Heart left ventricle (tissue), 16 donors: ENCODE measurements around the gene AGBL5. TPM values are rescaled to one million over a fixed set of nuclear protein-coding genes. Genes with fewer than 3 reads are reported as not detected.

ENCODE experiments used
- ATAC-seq, 4 donors: fragments of 200-7000 bp; cut with Tn5 transposase; one replicate each; pipeline ENCODE4 v1.9.1; 2020 to 2022; ENCODE audit warnings: moderate library complexity in 4 of 4, mild to moderate bottlenecking in 3 of 4, moderate number of reproducible peaks in 1 of 4
- DNase-seq, 5 donors: peaks; one replicate each; pipeline ENCODE4 v3.0.0-alpha.2; 2020
- H3K27ac ChIP-seq, 12 donors: fragments of 200-600 bp; sonication (generic) in 4 of 12; one replicate each; pipeline versions ENCODE4 v1.5.0 to v1.8.0; 2016 to 2022; ENCODE audit warnings: mild to moderate bottlenecking in 2 of 12
- H3K27me3 ChIP-seq, 9 donors: fragments of 200-600 bp; sonication (generic) in 2 of 9; one replicate each; pipeline versions ENCODE4 v1.5.1 to v1.8.0; 2016 to 2022; ENCODE audit warnings: mild to moderate bottlenecking in 3 of 9
- H3K36me3 ChIP-seq, 9 donors: fragments of 200-600 bp; sonication (generic) in 2 of 9; one replicate each; pipeline versions ENCODE4 v1.5.0 to v1.8.0; 2018 to 2022; ENCODE audit warnings: mild to moderate bottlenecking in 2 of 9
- H3K4me1 ChIP-seq, 12 donors: fragments of 200-600 bp; sonication (generic) in 4 of 12; one replicate each; pipeline versions ENCODE4 v1.5.0 to v1.8.0; 2016 to 2022; ENCODE audit warnings: mild to moderate bottlenecking in 3 of 12
- H3K4me3 ChIP-seq, 12 donors: fragments of 200-600 bp; sonication (generic) in 4 of 12; one replicate each; pipeline versions ENCODE4 v1.5.0 to v1.8.0; 2017 to 2022; ENCODE audit warnings: mild to moderate bottlenecking in 9 of 12, moderate library complexity in 4 of 12
- H3K9me3 ChIP-seq, 12 donors: fragments of 200-600 bp; sonication (generic) in 4 of 12; one replicate each; pipeline versions ENCODE4 v1.5.0 to v1.8.0; 2016 to 2022; ENCODE audit warnings: mild to moderate bottlenecking in 1 of 12
- POLR2A ChIP-seq, 2 donors: fragments of 450-650 bp; IDR thresholded peaks; one replicate each; pipeline ENCODE4 v1.6.1; 2017; ENCODE audit warnings: antibody characterized with exemption in 2 of 2, mild to moderate bottlenecking in 2 of 2, moderate library complexity in 2 of 2
- WGBS, 4 donors: extraction: QIAGEN DNeasy Blood & Tissue Kit in 2 of 4; methylation state at CpG; one replicate each; pipeline versions ENCODE4 v1.1.5 to v1.1.7; 2013 to 2018; 5-methylcytosine and 5-hydroxymethylcytosine counted together
- intact Hi-C, 10 donors: fragments of 100-400 bp; cut with DNase I; formaldehyde crosslinking; loops; one replicate each; pipeline versions ENCODE4 v1.11.1 to v1.14.2; 2022
- polyA plus RNA-seq, 2 donors: library from polyadenylated mRNA; stranded (reverse); fragments of 200-250 nt; gene quantifications; one replicate each; pipeline ENCODE4 v1.2.3, GENCODE V29; 2013
- total RNA-seq, 9 donors: library from RNA; depleted of rRNA in 2 of 9; stranded (reverse); fragments of >200 nt in 2 of 9; fragmentation: NEBNext Ultra II Directional in 3 of 9; extraction: Animal tissue kit (Norgen Biotek cat#: 25700) in 3 of 9; gene quantifications; one replicate each; pipeline versions ENCODE4 v1.1.0 to v1.2.4, GENCODE V29; 2016 to 2023
- TF ChIP-seq, protein P1 (sequence below), 12 donors: fragments of 200-600 bp; sonication (generic) in 4 of 12; IDR thresholded peaks; one replicate each; pipeline versions ENCODE4 v1.5.0 to v1.8.0; 2018 to 2022; ENCODE audit warnings: antibody characterized with exemption in 12 of 12, mild to moderate bottlenecking in 5 of 12
- donor health status: ischemic (EF 13 %, LVEDD 7.1; RV severe dilation, severe dysfunction).
- donor health status: healthy with polysubstance abuse.
- donor health status: DM: no; HTN: yes; CAD: no.
- donor health status: DM: no; HTN: no; CAD: no.
- donor health status: ischemic (EF 25% LVEDD 6.9; RV normal size, moderate dysfunction).
- donor health status: ischemic (EF 25% LVEDD 5.7; RV mildly dilated, moderate dysfunction).
- donor health status: healthy.
- donor health status: DM: yes; HTN: yes; CAD: no.
- donor health status: ischemic (EF 35%, LVEDD 5.7; RV mildly dilated, moderate dysfunction).
- donor health status: nonischemic (EF 11% LVEDD 7.7; RV severe dilation, severe dysfunction).
- donor health status: DM: yes; HTN: yes; CAD: no.
- donor health status: PGD.
- donor health status: ischemic (EF 29% LVEDD 5.4; RV normal size, mild dysfunction).
- donor health status: nonischemic (EF 23%, LVEDD 6.1; RV moderate dilation, normal function).

AGBL5 gene
- total and polyA plus RNA-seq, 11 donors: 4.5 to 12.5 (median 9.9) TPM

- TF ChIP-seq POLR2A (IDR thresholded peaks at IDR 0.05): no peak
- TF ChIP-seq, protein P1, sequence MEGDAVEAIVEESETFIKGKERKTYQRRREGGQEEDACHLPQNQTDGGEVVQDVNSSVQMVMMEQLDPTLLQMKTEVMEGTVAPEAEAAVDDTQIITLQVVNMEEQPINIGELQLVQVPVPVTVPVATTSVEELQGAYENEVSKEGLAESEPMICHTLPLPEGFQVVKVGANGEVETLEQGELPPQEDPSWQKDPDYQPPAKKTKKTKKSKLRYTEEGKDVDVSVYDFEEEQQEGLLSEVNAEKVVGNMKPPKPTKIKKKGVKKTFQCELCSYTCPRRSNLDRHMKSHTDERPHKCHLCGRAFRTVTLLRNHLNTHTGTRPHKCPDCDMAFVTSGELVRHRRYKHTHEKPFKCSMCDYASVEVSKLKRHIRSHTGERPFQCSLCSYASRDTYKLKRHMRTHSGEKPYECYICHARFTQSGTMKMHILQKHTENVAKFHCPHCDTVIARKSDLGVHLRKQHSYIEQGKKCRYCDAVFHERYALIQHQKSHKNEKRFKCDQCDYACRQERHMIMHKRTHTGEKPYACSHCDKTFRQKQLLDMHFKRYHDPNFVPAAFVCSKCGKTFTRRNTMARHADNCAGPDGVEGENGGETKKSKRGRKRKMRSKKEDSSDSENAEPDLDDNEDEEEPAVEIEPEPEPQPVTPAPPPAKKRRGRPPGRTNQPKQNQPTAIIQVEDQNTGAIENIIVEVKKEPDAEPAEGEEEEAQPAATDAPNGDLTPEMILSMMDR (IDR thresholded peaks at IDR 0.05): no peak
- H3K27me3 ChIP-seq: no peaks in the 10 kb centered on the region
- H3K9me3 ChIP-seq: no peaks in the 10 kb centered on the region
- H3K4me3 ChIP-seq: no peak overlapping the region
- DNase-seq (no peak), ATAC-seq (no peak)
- peaks cover 0 to 20% (median 8%) of the 10 kb centered on the region in 12 donors for H3K4me1 ChIP-seq
- H3K27ac ChIP-seq: no peak overlapping the region
- WGBS, 4 donors: 90 to 95% (median 93%) methylated on average over 14 of the region's 14 CpGs
- no peaks in the 10 kb centered on the region for H3K36me3 ChIP-seq
- intact Hi-C loops: loop anchor here in 7 of 10 donors (2.0 to 10.0 kb wide), 7 partner anchors 93 to 253 kb away; partner anchors contain the start of genes TRIM54 (in 4 of the 7), DNAJC5G (in 1 of the 7) and DPYSL5 (in 1 of the 7)
Measured at GRCh38 chr2:27097341-27097740, 45.9 kb downstream of the AGBL5 start.

DNA sequence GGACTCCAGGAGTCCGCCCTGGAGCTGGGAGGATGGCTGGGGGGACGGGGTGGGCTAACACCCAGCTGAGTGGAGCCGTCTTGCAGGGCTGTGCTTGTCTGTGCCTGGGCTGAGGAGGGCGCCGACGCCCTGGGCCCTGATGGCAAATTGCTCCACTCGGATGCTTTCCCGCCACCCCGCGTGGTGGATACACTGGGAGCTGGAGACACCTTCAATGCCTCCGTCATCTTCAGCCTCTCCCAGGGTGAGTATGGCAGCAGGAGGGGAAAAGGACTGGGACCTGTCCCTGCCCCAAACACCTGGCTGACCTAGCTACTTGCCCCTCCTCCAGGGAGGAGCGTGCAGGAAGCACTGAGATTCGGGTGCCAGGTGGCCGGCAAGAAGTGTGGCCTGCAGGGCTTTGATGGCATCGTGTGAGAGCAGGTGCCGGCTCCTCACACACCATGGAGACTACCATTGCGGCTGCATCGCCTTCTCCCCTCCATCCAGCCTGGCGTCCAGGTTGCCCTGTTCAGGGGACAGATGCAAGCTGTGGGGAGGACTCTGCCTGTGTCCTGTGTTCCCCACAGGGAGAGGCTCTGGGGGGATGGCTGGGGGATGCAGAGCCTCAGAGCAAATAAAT, 48.0 kb downstream of the AGBL5 start:
- Histone ChIP-seq H3K4me1 (peaks cover 0 to 20% (median 8%) of the 10 kb centered on the region in 12 donors), H3K9me3 (no peaks in the 10 kb centered on the region), H3K36me3 (no peaks in the 10 kb centered on the region), H3K4me3 (no peak overlapping the region), H3K27me3 (peaks cover 0 to 6% (median 0%) of the 10 kb centered on the region in 9 donors), H3K27ac (no peak overlapping the region)
- WGBS, 4 donors: 90 to 93% (median 91%) methylated on average over 12 to 19 of the region's 19 CpGs
- ATAC-seq (no peak), DNase-seq (no peak)
- TF ChIP-seq, protein P1 (IDR thresholded peaks at IDR 0.05): no peak
- no peak for TF ChIP-seq POLR2A (IDR thresholded peaks at IDR 0.05)
- intact Hi-C loops: loop anchor here (2.0 to 10.0 kb wide), 11 partner anchors 27 to 255 kb away; partner anchors contain the start of genes TRIM54 (in 4 of the 10), DNAJC5G (in 1 of the 10) and DPYSL5 (in 1 of the 10)

- no peak overlapping the region for H3K27ac ChIP-seq
- H3K36me3 ChIP-seq: no peaks in the 10 kb centered on the region
- peaks cover 0 to 6% (median 0%) of the 10 kb centered on the region in 9 donors for H3K27me3 ChIP-seq
- H3K4me1 ChIP-seq: peaks cover 0 to 20% (median 8%) of the 10 kb centered on the region in 12 donors
- no peak for DNase-seq
- TF ChIP-seq POLR2A (IDR thresholded peaks at IDR 0.05): no peak
- TF ChIP-seq, protein P1 (IDR thresholded peaks at IDR 0.05): no peak
- ATAC-seq: no peak
- intact Hi-C loops: loop anchor here in 2 of 10 donors (5.0 to 10.0 kb wide), 2 partner anchors 182 to 205 kb away; partner anchors contain the start of genes TRIM54 (in 1 of the 2) and UCN (in 1 of the 2)
- no peaks in the 10 kb centered on the region for H3K9me3 ChIP-seq
- WGBS, 4 donors: 87 to 89% (median 87%) methylated on average over 10 of the region's 10 CpGs
- no peak overlapping the region for H3K4me3 ChIP-seq
Measured at GRCh38 chr2:27100036-27100435, 48.6 kb downstream of the AGBL5 start.

- no peak overlapping the region for H3K27ac ChIP-seq
- DNase-seq (no peak), ATAC-seq (no peak)
- 77 to 85% (median 78%) methylated on average over 3 to 5 of the region's 5 CpGs for WGBS, 4 donors
- no peaks in the 10 kb centered on the region for H3K9me3 ChIP-seq
- intact Hi-C loops: loop anchor here in 2 of 10 donors (5.0 to 10.0 kb wide), 2 partner anchors 180 to 202 kb away; partner anchors contain the start of genes TRIM54 (in 1 of the 2) and UCN (in 1 of the 2)
- H3K4me1 ChIP-seq: peaks cover 0 to 2% (median 0%) of the 10 kb centered on the region in 12 donors
- H3K27me3 ChIP-seq: peaks cover 0 to 7% (median 0%) of the 10 kb centered on the region in 9 donors
- TF ChIP-seq, protein P1 (IDR thresholded peaks at IDR 0.05): no peak
- TF ChIP-seq POLR2A (IDR thresholded peaks at IDR 0.05): no peak
- H3K4me3 ChIP-seq: no peak overlapping the region
- no peaks in the 10 kb centered on the region for H3K36me3 ChIP-seq
Measured at GRCh38 chr2:27102329-27102728, 50.9 kb downstream of the AGBL5 start.
